Astrocyte of the cerebellum (primary cell): ENCODE measurements around the gene C11orf68.

Source experiments
- DNase-seq: peaks from one replicate; pipeline ENCODE4 v3.0.0-alpha.2; 2011; ENCODE audit warnings: low read depth
- H3K4me3 ChIP-seq: 2 replicates; pipeline ENCODE4 v1.5.1; 2011; ENCODE audit warnings: mild to moderate bottlenecking, low read depth, low read length, moderate library complexity
- CTCF ChIP-seq: IDR thresholded peaks from 2 replicates; pipeline ENCODE4 v1.5.1; 2012; ENCODE audit warnings: low read length, low read depth, moderate library complexity, mild to moderate bottlenecking; ENCODE audit errors: missing control alignments
- in situ Hi-C: cut with HindIII; loops from 2 replicates; pipeline ENCODE4 v1.10.0; 2017; ENCODE audit warnings: low sequenced_read_pairs

Gene C11orf68

GRCh38 chr11:65888163-65888814 is 30.6 kb downstream of the C11orf68 start, which contains the start of gene FIBP:
FIBP (minus strand) TSS chr11:65888471; CDS start chr11:65888418, 53 bp downstream.
- peak; percentile 84 for TF ChIP-seq CTCF
- peak within 1 kb of the TSS; percentile 81 for H3K4me3 ChIP-seq
- peak; percentile 89 for DNase-seq
- in situ Hi-C loops, result no loop called here

DNA sequence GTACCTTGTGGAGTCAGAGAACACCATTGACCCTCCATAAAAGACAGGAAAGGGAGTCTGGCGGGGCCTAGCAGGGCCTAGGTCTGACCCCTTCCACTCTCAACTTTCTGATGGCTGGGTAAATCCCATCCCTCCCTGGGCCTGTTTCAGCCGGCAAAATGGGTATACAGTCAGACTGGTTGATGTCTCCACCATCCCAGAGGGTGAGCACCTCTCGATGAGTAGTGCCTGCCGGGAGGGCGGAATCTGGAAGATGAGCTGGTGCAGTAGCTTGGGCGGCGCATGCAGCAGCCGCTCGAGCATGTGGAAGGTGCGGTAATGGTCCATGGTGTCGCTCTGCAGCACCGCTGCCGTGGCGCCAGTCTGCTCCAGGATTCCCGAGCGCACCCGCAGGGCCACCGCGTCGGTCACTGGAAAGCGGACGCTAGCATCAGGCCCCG is 31.1 kb downstream of the C11orf68 start:
- peak overlapping the region; percentile 81 for H3K4me3 ChIP-seq
- TF ChIP-seq CTCF, result no peak
- DNase-seq, result no peak
- in situ Hi-C loops, result no loop called here

GRCh38 chr11:65886826-65887722 is 31.8 kb downstream of the C11orf68 start:
- TF ChIP-seq CTCF, result no peak
- DNase-seq, result no peak
- peak overlapping the region; percentile 81 for H3K4me3 ChIP-seq
- in situ Hi-C loops, result no loop called here

DNA sequence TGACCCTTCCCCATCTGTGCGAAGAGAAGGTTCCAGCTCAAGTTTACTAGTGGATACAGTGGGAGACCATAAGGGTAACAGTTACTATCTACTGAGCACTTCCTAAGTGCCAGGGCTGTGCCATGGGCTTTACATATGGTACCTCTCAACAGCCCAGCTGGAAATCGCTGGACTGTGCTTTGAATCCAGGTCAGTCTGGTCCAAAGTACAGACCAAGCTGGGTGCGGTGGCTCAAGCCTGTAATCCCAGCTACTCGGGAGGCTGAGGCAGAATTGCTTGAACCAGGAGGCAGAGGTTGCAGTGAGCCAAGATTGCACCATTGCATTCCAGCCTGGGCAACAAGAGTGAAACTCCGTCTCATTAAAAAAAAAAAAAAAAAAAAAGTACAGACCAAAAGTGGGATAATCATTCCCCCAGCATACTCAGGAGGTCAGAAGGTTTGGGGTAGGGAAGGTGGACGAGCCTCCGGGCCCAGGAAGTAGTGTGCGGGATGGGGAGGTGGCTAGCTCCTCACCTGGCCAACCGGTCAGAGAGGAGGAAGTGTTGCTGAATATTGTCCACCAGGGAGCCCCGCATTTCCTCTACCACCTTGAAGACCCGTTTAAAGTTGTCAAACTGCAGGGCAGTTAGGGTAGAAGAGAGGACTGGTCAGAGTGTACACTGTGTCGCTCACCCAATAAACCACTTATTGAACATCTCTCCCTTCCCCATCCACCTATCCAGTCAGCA is 32.9 kb downstream of the C11orf68 start:
- DNase-seq, result no peak
- in situ Hi-C loops, result no loop called here
- TF ChIP-seq CTCF, result no peak
- H3K4me3 ChIP-seq, result no peak overlapping the region

DNA sequence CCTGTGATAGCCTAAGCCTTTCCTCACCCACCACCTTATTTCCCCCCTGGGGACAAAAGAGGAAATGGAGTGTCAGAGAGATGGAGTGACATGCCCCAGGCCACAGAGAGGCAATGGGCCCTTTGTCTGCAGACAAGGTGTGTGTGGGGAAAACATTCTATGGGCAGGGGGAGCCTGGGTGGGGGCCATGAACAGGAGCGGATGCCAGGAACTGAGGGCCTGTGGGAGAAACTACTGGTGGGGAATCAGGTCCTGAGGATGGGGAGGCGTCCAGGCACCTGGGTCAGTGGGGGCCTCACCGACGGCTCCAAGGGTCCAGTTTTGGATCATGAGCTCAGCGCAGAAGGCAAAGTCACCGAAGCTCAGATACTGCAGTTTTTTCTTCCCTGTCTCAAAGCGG is 33.6 kb downstream of the C11orf68 start:
- no peak for DNase-seq
- no peak for TF ChIP-seq CTCF

DNA sequence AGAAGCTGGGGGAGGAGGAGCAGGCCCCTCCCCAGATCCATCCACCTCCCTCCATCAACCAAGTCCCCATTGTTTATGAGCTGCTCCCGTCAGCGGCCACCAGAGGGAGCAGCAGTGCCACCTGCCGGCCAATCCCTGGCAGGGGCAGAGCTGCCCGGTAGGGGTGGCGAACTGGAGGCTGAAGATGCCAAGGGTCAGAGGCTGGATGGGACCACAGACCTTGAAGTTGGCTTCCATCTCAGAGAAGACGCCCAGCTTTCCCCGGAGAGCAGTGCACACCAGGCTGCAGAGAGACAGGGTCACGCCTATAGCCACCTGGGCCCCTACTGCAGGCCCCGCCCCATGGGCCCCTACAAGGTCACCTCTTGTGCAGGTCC is 34.2 kb downstream of the C11orf68 start:
- in situ Hi-C loops, result no loop called here
- H3K4me3 ChIP-seq, result no peak overlapping the region
- TF ChIP-seq CTCF, result peak; percentile 99
- DNase-seq, result no peak

More for the DNA sequence above, 33.6 kb downstream of the C11orf68 start:
- no peak overlapping the region for H3K4me3 ChIP-seq
- in situ Hi-C loops, result no loop called here
